ENCODE data around the gene PRKX.

GRCh38 chrX:3743801-3744439 is 30.5 kb upstream of the PRKX start:
- TF ChIP-seq EZH2 (IDR thresholded peaks at IDR 0.05; ENCODE audit: borderline replicate concordance, low read depth, low read length, severe bottlenecking) (no peak), CTCF (IDR thresholded peaks at IDR 0.05; ENCODE audit: borderline replicate concordance, extremely low read depth, low read length, poor library complexity, severe bottlenecking) (no peak)
